ENCODE data around the gene CLCN6.

- TF ChIP-seq POLR2A (IDR thresholded peaks at IDR 0.05; ENCODE audit: low read length) (peak; percentile 11), GATA1 (IDR thresholded peaks at IDR 0.05; ENCODE audit: low read depth, low read length) (no peak)
Observed at GRCh38 chr1:11831945-11832725, 26.1 kb downstream of the CLCN6 start.
